ENCODE data around the gene TMEM178A.
"Not testable (repeated sequence)": the region's sequence is repeated elsewhere in the genome, so short reads cannot be mapped to it uniquely, and the experiment has no call there.

The TMEM178A gene

GRCh38 chr2:39649511-39649910 lies 16.2 kb upstream of the TMEM178A start:
- no peak for DNase-seq

GRCh38 chr2:39650468-39650867 lies 15.2 kb upstream of the TMEM178A start:
- no peak for DNase-seq

DNA sequence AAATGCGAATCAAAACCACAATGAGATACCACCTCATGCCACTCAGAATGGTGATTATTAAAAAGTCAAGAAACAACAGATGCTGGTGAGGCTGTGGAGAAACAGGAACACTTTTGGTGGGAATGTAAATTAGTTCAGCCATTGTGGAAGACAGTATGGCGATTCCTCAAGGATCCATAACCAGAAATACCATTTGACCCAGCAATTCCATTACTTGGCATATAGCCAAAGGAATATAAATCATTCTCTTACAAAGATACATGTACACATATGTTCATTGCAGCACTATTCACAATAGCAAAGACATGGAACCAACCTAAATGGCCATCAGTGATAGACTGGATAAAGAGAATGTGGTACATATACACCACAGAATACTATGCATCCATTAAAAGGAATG lies 9.5 kb upstream of the TMEM178A start:
- not testable (repeated sequence) for DNase-seq

DNA sequence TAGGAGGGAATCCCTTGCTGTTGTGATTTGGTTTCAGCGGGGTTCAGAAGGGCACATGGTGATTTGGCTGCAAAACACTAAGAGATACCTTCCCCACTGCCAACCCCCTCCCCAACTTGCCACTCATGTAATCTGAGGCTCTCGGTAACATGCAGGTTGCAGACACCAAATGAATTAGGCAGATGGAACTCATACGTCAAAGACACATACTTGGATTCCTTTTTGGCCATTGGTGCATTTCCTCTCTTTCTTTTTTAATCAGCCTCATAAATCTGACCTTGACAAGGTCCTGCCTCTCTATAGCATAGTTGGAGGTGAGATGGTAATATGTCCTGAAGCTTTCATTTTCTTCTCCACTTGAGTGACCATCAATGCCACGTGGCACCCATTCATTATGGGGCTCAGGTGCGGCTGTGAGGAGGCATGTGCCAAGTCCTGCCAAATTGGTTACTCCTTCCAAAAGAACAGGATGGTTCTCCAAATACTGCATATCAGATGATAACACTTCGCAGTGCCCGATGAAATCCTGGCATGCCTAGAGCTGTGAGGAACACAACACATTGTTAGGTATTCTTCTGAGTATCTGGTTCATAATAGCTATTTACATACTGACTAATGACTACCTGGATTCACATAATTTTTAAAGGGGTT lies 8.3 kb upstream of the TMEM178A start:
- DNase-seq = no peak

DNA sequence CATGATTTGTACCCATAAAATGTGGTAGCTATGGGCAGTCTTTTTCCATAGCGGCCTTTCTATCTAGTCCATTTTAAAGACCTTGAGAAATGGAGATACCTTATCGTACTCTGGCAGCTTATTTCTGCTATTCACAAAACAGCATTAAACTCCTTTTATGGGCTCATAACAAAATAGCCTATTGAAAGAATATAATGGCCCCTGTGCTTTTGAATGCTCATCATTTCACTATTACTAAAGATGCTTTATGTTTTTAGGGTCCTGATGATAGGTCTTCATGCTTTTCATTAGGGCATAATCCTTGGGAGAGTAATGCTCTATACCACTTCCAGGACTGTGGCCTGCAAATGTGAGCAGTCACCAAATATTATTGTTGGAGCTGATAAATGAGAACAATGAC lies 7.3 kb upstream of the TMEM178A start:
- no peak for DNase-seq

- no peak for DNase-seq
Measured at GRCh38 chr2:39659765-39660611, 5.7 kb upstream of the TMEM178A start.

DNA sequence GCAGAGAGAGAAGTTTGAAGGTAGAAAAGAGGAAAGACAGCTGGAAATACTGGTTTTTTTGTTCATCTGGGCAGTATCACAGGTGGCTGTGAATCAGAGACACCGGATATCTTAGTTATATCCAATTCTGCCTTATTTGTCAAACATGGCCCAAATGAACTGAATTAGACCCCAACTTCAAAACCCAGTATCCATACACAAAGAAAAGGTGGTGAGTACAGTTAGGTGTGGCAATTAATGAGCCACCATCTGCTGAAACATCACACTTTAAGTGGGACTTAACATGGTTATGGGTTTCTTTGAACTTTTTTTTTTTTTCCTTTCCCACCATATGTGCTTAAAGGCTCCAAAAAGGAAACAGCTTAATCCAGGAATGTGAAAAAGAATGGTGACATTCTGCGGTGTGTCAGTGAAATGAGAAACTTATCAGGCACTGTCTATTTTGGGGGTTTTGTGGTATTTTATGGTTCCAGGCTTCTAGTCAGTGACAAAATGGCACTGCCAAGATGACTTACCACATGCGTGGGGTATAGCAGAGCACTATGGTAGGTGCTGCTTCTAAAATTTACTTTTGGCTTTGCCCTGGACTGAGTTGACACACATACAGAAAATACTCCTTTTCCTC lies 5.0 kb upstream of the TMEM178A start:
- no peak for DNase-seq

- no peak for DNase-seq
Measured at GRCh38 chr2:39661826-39662225, 3.9 kb upstream of the TMEM178A start.

DNA sequence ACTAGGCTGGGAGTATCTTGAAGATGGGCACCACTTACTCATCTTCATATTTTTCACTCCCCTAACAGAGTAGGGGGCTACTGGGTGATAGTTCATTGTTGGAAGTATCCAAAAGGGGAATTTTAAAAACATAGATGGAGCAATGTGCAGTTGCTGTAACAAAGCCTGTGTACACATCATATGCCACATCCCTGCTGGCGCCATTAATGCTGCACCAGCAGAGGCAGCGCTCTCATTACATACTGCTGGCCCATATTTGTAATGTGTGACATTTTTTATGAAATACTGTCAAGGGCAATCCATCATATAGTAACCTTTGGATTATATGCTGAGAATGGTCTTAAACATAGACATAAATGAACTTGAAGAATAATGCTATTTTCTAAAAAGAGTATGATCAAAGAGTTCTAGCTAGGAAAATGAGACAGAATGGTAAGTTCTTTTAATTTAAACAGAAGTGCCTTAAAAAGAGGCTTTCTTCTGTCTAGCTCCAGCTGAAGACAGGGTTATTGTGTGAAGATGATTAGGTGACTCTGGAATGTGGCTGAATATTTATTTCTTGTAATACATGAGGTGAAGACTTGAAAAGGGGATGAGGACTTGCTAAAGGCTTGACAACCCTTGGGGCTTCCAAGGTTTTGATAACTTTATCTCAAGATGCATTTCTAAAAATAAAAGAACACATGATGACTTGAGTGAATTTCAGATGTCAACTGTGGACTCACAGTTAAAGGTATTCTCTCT lies 2.4 kb upstream of the TMEM178A start:
- no peak for DNase-seq

DNA sequence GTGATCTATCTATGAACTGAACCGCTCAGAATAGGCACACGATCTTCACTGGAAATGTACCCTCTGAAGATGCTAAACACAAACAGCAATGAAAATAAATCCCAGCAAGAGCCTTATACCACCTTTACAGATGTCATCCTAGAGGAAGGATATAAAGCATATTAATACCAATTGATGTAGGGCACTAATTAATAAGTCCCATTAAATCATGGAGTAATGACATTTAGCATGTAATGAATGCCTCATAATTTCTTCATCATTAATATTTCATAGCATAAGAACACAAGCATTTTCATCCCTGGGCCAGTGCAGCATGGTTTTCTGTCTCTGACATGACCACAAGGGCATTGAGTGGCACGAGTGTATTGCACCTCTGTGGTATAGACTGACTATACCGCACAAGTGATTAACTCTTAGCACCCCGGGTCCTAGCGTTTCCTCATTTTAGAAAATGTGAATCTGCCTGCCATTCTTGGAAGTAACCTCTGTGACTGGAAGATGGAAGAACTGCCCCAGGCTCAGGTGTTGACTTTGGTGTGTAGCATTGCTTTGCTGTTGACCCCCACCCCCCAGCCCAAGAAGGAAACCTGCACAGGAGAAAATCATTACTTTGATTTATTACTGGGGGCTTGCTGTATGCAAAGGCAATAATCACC lies 1.4 kb upstream of the TMEM178A start:
- DNase-seq = no peak

GRCh38 chr2:39664888-39665591 lies 677 bp upstream of the TMEM178A start:
- no peak for DNase-seq

DNA sequence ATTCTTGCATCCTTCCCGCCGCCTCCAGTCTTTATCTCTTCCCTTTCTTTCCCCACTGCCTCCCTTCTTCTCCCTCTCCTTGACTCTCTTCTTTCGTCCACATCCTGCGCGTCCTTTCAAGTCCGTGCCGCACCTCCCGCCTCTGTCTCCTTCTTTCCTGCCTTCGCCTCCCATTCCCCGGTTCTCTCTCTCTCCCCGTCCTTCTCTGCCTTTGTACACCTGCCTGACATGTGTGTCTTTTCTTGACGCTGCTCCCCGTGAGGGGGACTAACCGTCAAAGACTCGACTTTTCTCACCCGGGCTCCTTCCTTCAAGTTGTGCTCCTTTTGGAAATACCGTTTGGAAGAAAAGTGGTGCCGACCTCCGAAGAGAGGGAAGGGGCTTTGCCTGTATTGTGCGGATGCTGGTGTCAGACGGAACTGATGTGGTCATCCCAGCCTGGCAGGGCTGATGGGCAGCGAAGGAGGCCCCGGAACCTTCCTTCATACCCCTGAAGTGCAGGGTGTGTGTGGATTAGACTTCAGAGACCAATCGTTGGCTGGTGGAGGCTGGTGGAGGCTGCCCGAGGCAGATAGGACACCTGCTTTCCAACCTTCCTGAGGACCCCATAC lies 879 bp downstream of the TMEM178A start:
- DNase-seq = no peak

GRCh38 chr2:39667104-39667885 lies 1.6 kb downstream of the TMEM178A start:
- DNase-seq = no peak

- DNase-seq = no peak
Measured at GRCh38 chr2:39667886-39668276, 2.2 kb downstream of the TMEM178A start.

DNA sequence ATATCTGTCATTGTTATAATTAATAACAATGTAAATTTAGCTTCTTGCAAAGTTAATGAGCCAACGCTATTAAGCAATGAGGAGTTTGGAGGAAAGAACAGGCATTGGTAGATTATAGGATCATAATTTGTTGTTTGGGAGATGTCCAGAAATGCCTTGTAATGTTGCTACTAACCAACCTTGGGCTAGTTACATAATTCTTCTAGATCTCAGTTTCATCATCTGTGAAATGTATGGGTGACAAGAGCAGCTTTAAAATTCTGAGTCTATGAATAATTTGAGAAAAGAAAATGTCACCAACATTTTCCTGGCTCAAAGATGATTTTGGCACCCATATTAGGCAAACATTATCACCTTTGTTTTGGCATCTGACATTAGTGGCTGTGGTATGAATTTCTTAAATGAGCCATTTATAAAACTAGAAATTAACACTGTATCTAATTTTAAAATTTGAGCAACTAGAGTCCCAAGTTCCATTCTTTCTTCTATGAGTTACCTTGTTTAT lies 2.9 kb downstream of the TMEM178A start:
- DNase-seq = no peak

DNA sequence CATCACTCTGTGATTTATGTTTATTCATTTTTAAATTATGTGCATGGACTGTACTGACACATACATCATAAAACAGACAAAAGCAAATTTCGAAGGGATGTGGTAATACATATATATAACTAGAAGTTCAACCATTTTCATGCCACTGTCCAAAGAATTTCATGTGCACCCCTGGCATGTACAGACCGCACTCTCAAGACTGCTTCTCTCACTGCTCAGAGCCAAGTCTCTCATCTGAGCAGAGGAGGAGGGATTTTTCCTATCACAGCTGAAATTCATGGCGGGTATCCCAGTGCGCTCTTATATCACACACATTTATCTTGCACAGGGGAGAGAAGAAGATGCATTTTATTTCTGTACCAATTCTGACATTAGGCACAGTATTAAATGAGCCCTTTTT lies 5.9 kb downstream of the TMEM178A start:
- DNase-seq = no peak

GRCh38 chr2:39673018-39673417 lies 7.3 kb downstream of the TMEM178A start:
- DNase-seq = no peak

DNA sequence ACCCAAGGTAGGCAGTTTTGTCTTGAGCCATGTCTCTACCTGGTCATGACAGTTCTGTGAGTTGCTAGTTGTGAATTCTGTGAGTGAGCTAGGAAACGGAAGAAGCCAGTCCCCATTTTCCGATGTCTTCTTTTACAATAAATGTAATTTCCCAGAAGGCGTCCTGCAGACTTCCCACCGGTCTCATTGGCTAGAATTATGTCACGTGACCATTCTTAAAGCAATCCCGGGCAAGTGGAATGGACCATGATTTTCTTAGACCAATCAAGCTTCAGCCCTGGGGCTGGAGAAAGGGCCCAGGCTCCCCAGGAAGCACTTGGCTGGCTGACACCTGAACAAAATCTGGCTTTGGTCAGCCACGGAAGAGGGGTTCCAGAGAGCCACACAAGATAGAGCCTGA lies 10.6 kb downstream of the TMEM178A start:
- no peak for DNase-seq

DNA sequence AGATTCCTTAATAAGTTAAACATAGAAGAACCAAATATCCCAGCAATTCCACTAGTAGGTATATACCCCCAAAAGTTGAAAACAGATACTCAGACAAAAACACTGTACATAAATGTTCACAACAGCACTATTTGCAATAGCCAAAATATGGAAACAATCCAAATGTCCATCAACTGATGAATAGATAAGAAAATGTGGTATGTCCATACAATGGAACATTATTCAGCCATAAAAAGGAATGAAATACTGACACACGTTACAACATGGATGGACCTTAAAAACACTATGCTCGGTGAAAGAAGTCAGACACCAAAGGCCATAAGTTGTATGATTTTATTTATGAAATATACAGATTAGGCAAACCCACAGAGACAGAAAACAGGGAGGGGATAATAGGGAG lies 12.5 kb downstream of the TMEM178A start:
- DNase-seq = no peak

DNA sequence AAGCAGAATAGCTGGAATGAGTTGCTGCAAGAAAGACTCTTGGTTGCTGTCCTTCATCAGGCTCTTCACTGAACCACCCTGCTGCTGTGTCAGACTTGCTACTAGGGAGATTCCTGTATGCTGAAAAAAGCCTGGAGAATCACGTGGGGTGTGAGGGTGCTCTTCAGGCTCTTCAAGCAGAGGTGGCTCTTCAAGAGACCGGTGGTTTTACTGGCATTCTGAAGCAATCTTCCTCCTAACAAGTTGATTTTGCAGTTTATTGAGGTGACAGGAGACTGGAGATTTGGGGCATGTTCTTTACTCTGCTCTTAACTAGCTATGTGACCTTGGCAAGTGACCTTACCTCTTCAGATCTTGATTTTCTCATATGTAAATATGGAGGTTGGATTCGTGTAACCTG lies 14.1 kb downstream of the TMEM178A start:
- no peak for DNase-seq

Data from cortex of kidney (tissue), 1 donor.